DOHH2 (cell line): ENCODE results near the gene ROR2.

ENCODE experiments used
- H3F3A ChIP-seq: fragments of 200-600 bp; sonication (generic), shearing (Covaris generic); 2 replicates; pipeline ENCODE4 v1.6.0; 2016; ENCODE audit warnings: antibody characterized with exemption, mild to moderate bottlenecking; ENCODE audit not compliant: control insufficient read depth, insufficient read depth
- H3K27ac ChIP-seq: fragments of 200-600 bp; sonication (generic); 2 replicates; pipeline ENCODE4 v1.5.1; 2014; ENCODE audit warnings: low read depth, mild to moderate bottlenecking, low read length, moderate library complexity
- H3K27me3 ChIP-seq: fragments of 200-600 bp; sonication (generic); 2 replicates; pipeline ENCODE4 v1.6.1; 2014; ENCODE audit warnings: mild to moderate bottlenecking, low read length, mixed read lengths; ENCODE audit not compliant: control insufficient read depth
- H3K36me3 ChIP-seq: fragments of 200-600 bp; sonication (generic); 2 replicates; pipeline ENCODE4 v1.6.1; 2014; ENCODE audit warnings: mild to moderate bottlenecking, low read length, moderate library complexity, mixed read lengths; ENCODE audit not compliant: control insufficient read depth
- H3K4me1 ChIP-seq: fragments of 200-600 bp; sonication (generic); 2 replicates; pipeline ENCODE4 v1.6.1; 2014; ENCODE audit warnings: mild to moderate bottlenecking, low read length, mixed read lengths; ENCODE audit not compliant: control insufficient read depth
- H3K4me2 ChIP-seq: fragments of 200-600 bp; sonication (generic); 2 replicates; pipeline ENCODE4 v1.6.0; 2014; ENCODE audit warnings: mild to moderate bottlenecking, low read length, moderate library complexity
- H3K4me3 ChIP-seq: fragments of 200-600 bp; sonication (generic); 2 replicates; pipeline ENCODE4 v1.5.1; 2014; ENCODE audit warnings: mild to moderate bottlenecking, low read length, mixed read lengths
- H3K79me2 ChIP-seq: fragments of 200-600 bp; sonication (generic); 2 replicates; pipeline ENCODE4 v1.6.1; 2014; ENCODE audit warnings: mild to moderate bottlenecking, low read length, mixed read lengths; ENCODE audit not compliant: control insufficient read depth
- H3K9me2 ChIP-seq: fragments of 200-600 bp; sonication (generic); replicated peaks from 2 replicates; pipeline ENCODE4 v1.6.1; 2014; ENCODE audit warnings: mild to moderate bottlenecking, low read length, mixed read lengths; ENCODE audit not compliant: control insufficient read depth
- H3K9me3 ChIP-seq: fragments of 200-600 bp; sonication (generic); 2 replicates; pipeline ENCODE4 v1.6.1; 2014; ENCODE audit warnings: antibody characterized with exemption, low read length, mixed read lengths; ENCODE audit not compliant: control insufficient read depth, insufficient read depth
- H4K20me1 ChIP-seq: fragments of 200-600 bp; sonication (generic); 2 replicates; pipeline ENCODE4 v1.6.0; 2014; ENCODE audit warnings: low read depth, mild to moderate bottlenecking, antibody characterized with exemption, low read length, moderate library complexity; ENCODE audit not compliant: control insufficient read depth, insufficient read depth
- EZH2phosphoT487 ChIP-seq: fragments of 200-600 bp; sonication (generic); IDR thresholded peaks from 2 replicates; pipeline ENCODE4 v1.6.1; 2017; ENCODE audit warnings: borderline replicate concordance, mild to moderate bottlenecking, antibody characterized with exemption, low read length, moderate library complexity, mixed read lengths
- TF ChIP-seq, protein P1 (sequence below): fragments of 200-600 bp; sonication (generic); IDR thresholded peaks from one replicate; pipeline ENCODE4 v1.5.1; 2014; ENCODE audit warnings: antibody characterized with exemption, mild to moderate bottlenecking, low read depth, low read length; ENCODE audit not compliant: poor library complexity, severe bottlenecking

Gene ROR2

GRCh38 chr9:91848146-91848545, 101.9 kb downstream of the ROR2 start:
- H3K4me2 ChIP-seq: no peak overlapping the region
- H3K9me3 ChIP-seq: no peaks in the 10 kb centered on the region
- no peaks in the 10 kb centered on the region for H3F3A ChIP-seq
- peaks cover 10% of the 10 kb centered on the region for H3K27me3 ChIP-seq
- TF ChIP-seq EZH2phosphoT487: no peak
- TF ChIP-seq, protein P1, sequence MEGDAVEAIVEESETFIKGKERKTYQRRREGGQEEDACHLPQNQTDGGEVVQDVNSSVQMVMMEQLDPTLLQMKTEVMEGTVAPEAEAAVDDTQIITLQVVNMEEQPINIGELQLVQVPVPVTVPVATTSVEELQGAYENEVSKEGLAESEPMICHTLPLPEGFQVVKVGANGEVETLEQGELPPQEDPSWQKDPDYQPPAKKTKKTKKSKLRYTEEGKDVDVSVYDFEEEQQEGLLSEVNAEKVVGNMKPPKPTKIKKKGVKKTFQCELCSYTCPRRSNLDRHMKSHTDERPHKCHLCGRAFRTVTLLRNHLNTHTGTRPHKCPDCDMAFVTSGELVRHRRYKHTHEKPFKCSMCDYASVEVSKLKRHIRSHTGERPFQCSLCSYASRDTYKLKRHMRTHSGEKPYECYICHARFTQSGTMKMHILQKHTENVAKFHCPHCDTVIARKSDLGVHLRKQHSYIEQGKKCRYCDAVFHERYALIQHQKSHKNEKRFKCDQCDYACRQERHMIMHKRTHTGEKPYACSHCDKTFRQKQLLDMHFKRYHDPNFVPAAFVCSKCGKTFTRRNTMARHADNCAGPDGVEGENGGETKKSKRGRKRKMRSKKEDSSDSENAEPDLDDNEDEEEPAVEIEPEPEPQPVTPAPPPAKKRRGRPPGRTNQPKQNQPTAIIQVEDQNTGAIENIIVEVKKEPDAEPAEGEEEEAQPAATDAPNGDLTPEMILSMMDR: no peak
- H4K20me1 ChIP-seq: no peaks in the 10 kb centered on the region
- H3K27ac ChIP-seq: no peak overlapping the region
- no peaks in the 10 kb centered on the region for H3K79me2 ChIP-seq
- no peak overlapping the region for H3K4me3 ChIP-seq
- no peaks in the 10 kb centered on the region for H3K4me1 ChIP-seq
- H3K36me3 ChIP-seq: no peaks in the 10 kb centered on the region
- H3K9me2 ChIP-seq: no peaks in the 10 kb centered on the region

DNA sequence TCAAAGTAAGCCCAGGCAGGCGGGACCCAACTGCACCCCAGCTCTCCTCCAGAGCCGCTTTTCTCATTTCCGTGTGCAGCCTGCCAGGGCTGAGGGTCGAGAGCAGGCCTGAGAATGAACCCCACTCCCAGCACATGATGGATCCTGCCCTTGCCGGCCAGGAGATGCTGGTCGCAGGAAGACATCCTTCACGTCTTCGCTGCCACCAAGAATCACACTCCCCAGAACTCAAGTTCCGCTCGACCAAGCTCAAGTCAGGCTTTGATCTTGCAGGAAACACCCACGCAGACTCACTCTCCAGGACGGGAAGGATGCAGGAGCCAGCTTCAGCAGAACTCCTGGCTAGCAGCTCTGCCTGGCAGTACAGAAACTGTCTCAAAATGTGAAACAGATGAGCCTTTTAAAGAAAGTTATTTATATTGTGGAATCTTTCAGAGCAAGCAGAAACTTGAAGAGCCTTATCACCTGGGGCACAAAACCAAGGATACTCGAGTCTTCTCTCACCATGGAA, 102.4 kb downstream of the ROR2 start:
- Histone ChIP-seq H3K9me2 (no peaks in the 10 kb centered on the region), H3K27ac (no peak overlapping the region), H3K4me1 (no peaks in the 10 kb centered on the region), H3K9me3 (no peaks in the 10 kb centered on the region), H3K27me3 (peaks cover 10% of the 10 kb centered on the region), H3K4me2 (no peak overlapping the region), H3K4me3 (no peak overlapping the region), H4K20me1 (no peaks in the 10 kb centered on the region), H3F3A (no peaks in the 10 kb centered on the region), H3K36me3 (no peaks in the 10 kb centered on the region), H3K79me2 (no peaks in the 10 kb centered on the region)
- TF ChIP-seq EZH2phosphoT487: no peak
- TF ChIP-seq, protein P1: no peak

DNA sequence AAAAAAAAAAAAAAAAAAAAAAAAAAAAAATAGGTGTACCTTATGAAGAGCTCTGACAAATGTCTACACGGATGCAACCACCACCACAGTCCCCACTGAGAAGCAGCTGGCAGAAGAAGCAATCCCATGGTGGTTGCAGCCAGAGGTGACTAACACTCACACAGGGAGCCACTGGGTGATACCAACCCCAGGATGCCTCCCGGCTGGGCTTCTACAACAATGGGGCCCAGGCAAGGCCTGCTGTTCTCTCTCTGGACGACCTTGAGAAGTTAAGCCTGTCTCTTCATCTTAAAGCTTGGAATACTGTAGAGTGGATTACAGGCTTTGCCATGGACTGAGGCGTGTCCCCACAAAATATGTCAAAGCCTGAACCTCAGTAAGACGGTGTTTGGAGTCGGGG, 104.1 kb downstream of the ROR2 start:
- H3K4me2 ChIP-seq: no peak overlapping the region
- H3K79me2 ChIP-seq: no peaks in the 10 kb centered on the region
- H3K36me3 ChIP-seq: no peaks in the 10 kb centered on the region
- H4K20me1 ChIP-seq: no peaks in the 10 kb centered on the region
- no peaks in the 10 kb centered on the region for H3F3A ChIP-seq
- no peaks in the 10 kb centered on the region for H3K4me1 ChIP-seq
- H3K9me2 ChIP-seq: no peaks in the 10 kb centered on the region
- no peak overlapping the region for H3K4me3 ChIP-seq
- TF ChIP-seq, protein P1: no peak
- no peak for TF ChIP-seq EZH2phosphoT487
- H3K27me3 ChIP-seq: peaks cover 10% of the 10 kb centered on the region
- no peaks in the 10 kb centered on the region for H3K9me3 ChIP-seq
- H3K27ac ChIP-seq: no peak overlapping the region
